ENCODE measurements around the gene DNMT3A. TPM values are rescaled to one million over a fixed set of nuclear protein-coding genes. Genes with fewer than 3 reads are reported as not detected.

DNMT3A gene
- total and polyA plus RNA-seq, 4 donors, result 33.7 to 52.3 (median 43.0) TPM

Small RNAs within 50 kb of the gene (small RNA-seq; reads per million reads assigned to genes)
- 8.2 reads per million, percentile 95 among the genes with 10 or more reads in this experiment for gene MIR1301 (ENCODE audit: low replicate concordance)

Other genes starting within 250 kb of the DNMT3A start
- 1 to 10 TPM; 2.6 to 8.5 TPM for gene POMC, start 173.3 kb downstream of the DNMT3A start, total RNA-seq
- gene POMC, start 173.3 kb downstream of the DNMT3A start, polyA plus RNA-seq (ENCODE audit: insufficient read length in 2 of 2), result 1 to 10 TPM; 4.3 to 4.9 TPM